ENCODE results near the gene IL1R2.

IL1R2 gene

DNA sequence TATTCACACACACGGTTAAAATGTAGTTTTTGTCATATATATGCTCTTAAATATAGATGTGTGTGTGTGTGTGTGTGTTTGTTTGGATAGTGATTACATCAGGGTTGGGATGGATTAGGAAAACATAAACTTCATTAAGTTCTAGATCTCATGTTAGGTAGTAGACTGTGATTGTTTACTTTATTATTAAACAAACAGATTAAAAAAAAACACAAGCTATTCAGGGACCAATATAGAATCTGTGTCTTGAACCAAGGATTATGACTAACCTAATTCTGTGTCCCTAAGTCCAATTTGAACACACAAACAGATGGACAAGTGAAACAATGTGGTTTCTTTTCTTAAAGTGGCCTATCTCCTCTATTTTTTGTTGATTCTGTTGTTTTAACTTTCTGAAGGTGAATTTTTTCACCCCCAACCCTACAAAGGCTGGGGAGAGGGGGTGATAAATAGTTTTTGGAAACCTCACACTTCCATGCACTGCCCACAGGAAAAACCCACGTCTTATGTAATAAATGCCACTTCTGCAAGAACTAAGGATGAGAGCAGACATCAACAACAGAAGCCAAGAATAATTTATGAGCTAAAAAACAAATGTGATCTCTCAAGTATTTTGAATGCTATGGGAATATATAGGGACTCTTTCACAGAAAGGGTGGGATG, 40.7 kb downstream of the IL1R2 start:
- no peak overlapping the region for H3K4me3 ChIP-seq (ENCODE audit: low read length)
- DNase-seq (ENCODE audit: low read depth, low spot score), result no peak

DNA sequence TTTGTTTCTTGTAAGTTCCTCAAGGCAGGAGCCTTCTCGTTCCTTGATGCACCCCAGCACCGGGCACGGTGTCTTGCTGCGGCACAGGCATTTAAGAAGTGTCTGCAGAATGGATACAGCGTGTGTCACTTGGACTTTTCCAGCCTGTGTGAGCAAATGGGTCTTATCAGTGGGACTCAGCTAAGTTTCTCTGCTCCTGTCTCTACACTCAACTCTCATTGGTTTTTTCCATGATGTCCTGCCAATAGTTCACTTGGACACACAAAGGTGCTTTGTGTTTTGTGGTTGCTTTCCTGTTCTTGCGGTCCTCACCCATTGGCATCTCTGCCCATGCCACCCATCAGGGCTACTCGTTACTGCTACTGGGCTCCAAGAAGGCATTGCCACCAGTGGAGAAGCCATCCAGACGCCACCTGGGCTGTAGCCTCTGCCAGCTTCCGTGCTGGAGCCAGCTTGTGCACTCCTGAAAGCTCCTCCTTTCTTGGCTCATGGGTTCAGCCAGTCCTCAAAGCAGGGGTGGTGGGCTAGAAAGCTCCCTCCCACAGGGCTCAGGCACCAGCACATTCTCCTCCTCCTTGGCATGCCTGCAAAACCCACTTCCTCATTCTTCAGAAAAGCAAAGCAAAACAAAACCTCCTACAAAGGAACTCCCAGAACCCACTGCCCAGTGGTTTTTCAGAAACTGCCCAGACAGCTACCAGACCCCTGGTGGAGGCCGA, 41.4 kb downstream of the IL1R2 start:
- peak; percentile 52 for DNase-seq (ENCODE audit: low read depth, low spot score)
- no peak overlapping the region for H3K4me3 ChIP-seq (ENCODE audit: low read length)

DNA sequence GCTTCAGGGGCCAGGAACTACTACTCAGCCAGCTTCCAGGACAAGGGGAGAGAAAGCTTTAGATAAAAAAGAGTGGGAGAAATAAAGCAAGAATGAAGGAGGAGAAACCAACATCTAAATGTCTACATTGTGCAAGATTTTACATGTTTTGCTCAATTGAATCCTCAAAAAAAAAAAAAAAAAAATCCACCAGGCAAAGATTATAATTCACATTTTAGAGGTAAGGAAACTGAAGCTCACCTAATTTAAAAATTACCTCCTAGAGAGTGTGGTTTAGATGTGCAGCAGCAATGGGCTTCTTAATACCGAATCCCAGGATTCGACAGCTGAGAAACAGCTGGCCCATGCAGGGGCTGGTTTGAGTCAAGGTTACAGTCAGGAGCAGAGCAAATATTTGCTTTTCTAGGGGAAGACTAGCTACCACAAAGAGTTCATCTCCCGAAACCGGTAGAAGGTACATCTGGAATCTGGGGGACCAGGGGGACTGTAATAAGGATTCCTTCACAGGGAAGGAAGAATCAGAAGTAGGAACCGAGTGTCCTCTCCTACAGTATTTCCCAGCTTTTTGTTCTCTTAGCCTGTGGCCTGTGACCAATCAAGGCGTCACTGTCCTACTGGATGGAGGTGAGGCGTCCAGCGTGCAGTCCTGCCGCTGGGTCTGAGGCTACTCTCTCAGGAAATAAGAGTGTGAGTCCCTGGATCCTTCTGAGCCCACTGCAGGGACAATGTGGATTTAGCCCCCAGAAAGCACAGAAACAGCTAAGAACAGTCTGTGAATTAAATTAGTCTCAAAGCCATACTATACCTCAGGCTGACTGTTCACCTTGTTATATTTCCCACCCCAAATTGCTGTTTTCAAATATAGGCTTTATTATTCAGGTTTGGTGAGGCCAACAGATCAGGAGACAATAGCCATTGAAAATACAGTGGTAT, 42.3 kb downstream of the IL1R2 start:
- DNase-seq (ENCODE audit: low read depth, low spot score), result no peak
- no peak overlapping the region for H3K4me3 ChIP-seq (ENCODE audit: low read length)

DNA sequence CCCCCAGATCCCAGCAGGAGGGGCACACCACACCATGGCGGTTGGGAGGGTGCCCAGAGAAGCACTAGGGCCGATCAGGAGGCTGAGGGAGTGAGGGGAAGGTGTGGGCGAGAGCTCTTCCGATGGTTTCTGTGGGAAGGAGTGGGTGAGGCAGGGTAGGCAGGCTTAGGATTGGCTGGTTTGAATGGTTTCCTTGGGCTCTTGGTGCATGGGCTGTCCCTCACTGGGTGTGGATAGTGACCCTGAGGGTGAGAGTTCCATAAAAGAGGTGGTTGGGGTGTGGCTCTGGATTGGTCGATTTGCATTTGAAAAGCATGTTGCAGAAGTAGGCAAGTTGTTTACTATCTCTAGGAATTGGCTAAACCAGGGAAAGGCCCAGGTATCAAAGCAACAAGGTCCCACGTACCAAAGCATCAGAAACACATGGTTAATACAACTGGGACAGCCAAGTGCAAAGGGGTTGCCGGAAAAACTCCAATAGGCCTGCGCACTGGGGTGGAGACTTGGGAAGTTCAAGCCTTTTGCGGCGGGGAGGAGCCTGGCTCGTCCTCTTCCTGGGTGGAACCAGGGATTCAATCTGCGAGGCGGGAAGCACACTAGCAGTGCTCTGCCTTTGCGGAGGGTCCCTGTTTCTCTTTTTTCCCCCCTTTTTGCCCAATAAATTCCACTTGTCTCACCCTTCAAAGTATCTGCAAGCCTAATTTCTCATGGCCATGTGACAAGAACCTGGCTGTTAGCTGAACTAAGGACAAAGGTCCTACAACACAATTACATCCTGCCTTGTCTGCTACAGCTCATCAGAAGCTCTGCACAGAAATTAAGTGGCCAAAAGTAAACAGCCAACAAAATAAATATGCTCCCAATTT, 43.2 kb downstream of the IL1R2 start:
- DNase-seq (ENCODE audit: low read depth, low spot score), result no peak

DNA sequence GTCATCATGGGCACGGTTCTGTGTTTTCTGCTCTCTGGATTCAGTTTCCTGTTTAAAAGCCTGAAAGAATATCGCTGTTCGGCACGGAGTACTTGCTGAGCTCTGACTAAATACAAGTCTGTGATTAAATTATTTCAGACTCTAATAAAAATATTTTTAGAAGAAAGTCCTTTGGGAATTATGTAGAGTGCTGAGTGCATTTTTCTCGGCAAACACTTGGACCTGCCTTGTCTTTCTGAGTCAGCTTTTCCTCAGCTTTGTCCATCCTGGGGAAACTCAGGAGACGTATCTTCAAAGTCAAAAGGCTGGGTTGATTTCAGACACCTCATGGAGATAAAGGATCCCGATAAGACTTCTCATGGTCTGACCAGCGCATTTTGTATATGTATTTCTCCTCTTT, 45.9 kb downstream of the IL1R2 start:
- no peak for DNase-seq (ENCODE audit: low read depth, low spot score)
- H3K4me3 ChIP-seq (ENCODE audit: low read length), result no peak overlapping the region

More for the DNA sequence above, 43.2 kb downstream of the IL1R2 start:
- no peak overlapping the region for H3K4me3 ChIP-seq (ENCODE audit: low read length)

DNA sequence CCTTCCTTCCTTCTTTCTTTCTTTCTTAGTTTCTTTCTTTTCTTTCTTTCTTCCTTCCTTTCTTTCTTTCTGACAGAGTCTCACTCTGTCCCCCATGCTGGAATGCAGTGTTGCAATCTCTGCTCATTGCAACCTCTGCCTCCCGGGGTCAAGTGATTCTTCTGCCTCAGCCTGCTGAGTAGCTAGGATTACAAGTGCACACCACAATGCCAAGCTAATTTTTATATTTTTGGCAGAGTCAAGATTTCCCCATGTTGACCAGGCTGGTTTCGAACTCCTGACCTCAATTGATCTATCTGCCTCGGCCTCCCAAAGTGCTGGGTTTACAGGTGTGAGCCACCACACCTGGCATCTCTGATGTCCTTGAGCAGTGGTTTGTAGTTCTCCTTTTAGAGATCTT, 48.5 kb downstream of the IL1R2 start:
- no peak for DNase-seq (ENCODE audit: low read depth, low spot score)
- H3K4me3 ChIP-seq (ENCODE audit: low read length), result no peak overlapping the region

DNA sequence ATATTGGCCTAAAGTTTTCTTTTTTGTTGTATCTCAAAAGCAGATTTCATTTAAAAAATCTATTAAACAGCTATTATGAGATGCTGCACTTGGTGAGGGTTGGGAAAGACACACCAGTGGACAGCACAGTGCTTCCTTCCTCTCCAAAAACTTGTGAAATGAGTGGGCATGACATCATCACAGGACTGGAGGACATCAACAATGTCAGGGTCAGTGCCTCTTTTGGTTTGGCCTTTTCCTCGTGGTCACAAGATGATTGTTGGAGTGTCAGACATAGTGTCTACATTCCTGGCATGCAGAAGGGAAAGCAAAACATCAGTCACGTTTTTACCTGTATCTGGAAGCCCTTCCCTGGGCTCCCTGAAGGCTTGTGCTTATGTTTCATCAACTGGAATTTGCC, 49.6 kb downstream of the IL1R2 start:
- no peak overlapping the region for H3K4me3 ChIP-seq (ENCODE audit: low read length)
- no peak for DNase-seq (ENCODE audit: low read depth, low spot score)

DNA sequence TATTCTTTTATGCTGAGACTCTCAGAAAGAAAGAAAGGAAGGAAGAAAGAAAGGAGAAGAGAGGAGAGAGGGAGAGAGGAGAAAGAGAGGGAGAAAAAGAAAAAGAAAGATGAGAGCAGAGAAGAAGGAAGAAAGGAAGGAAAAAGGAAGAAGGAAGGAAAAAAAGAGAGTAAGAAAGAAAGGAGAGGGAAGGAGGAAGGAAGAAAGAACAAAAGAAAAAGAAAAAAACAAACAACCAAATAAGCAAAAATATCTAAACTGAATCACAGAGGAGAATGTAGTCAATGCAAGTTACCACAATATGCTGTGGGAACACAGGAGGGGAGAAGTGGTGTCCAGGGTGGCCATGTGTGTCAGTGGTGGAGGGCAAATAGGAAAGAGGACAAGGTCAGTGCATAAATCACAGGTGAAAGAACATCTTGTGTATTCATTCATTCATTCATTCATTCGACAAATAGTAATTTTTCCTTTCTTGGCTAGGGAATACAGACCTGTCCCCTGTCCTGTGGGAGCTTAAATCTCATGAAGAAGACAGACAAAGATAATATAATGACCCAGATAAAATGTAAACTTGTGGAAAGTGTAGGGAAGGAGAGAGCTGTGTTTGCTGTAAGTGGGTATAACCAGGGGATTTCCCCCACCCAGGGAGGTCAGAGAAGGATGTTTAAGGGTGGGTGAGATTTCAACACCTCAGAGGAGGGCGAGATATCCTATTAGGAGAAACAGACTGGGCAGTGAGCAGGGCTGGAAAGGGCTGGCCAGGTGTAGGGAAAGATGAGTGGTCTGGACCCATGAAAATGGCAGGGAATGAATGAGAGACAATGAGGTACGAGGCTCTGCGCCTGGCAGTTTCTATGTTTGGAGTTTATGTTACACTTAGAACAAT, 50.7 kb downstream of the IL1R2 start:
- H3K4me3 ChIP-seq (ENCODE audit: low read length), result no peak overlapping the region
- no peak for DNase-seq (ENCODE audit: low read depth, low spot score)

DNA sequence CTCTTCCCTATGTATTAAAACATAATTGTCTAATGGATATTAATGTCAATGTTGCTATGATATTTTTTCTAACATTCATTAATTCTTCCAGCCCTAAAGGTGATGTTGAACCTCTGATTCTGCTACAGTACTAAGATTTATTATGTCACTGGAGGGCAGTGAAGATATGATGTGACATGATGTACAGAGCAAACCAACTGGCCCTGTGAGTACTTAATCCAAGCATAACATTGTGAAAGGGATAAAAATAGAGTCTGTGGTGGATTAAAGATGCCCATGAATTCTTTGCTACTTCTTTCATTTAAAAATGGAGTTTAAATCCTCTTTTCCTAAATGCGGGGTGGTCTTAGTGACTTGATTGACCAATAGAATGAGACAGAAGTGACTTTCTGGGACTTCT, 51.8 kb downstream of the IL1R2 start:
- H3K4me3 ChIP-seq (ENCODE audit: low read length), result no peak overlapping the region
- DNase-seq (ENCODE audit: low read depth, low spot score), result no peak

DNA sequence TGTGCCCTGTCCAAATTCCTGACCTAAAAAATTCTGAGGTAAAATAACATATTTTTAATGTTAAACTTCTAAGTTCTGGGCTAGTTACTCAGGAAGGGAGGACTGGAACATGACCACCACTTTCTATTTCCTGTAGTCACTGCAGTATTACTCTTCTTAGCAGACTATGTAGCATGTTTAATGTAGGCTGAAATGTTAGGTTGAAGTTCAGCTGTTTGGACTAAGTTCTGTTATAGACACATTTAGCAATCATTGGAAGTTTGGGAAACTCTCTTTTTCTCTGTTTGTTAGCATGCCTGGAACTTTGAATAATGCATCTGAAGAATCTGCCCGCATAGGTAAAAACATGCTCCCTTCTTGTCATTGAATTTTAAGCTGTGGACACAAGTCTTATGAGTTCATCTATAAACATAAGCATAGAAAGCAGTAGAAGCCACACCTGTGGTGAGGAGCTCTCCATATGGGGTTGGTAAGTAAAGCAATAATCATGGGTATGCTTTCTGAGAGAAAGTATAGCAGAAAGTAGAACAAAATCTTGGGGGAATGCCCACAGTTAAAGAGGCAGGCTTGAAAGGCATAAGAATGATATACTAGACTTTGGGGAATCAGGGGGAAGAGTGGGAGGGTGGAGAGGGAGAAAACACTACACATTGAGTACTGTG, 52.6 kb downstream of the IL1R2 start:
- DNase-seq (ENCODE audit: low read depth, low spot score), result no peak
- no peak overlapping the region for H3K4me3 ChIP-seq (ENCODE audit: low read length)

DNA sequence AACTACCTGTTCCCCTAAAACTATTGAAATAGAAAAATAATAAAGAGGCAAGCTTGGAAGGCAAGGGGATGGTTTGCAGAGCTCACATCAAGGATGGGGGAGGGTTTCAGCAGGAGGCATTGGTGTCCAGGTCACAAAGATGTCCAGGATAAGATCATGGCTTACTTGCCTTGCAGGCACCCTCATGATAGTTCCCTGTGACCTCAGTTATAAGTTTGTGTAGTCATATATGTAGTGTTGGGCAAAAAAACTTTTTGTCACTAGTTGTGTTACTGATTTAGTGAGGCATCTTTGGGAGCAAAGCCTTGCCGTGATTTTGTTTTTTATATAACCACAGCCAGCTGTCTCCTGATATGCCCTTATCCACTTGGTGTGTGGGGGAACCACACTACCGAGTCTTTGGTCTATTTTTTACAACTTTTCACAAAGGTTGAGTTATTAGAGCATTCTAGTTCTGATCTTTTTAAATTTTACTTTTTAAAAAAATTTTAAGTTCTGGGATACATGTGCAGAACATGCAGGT, 53.3 kb downstream of the IL1R2 start:
- no peak overlapping the region for H3K4me3 ChIP-seq (ENCODE audit: low read length)
- no peak for DNase-seq (ENCODE audit: low read depth, low spot score)

DNA sequence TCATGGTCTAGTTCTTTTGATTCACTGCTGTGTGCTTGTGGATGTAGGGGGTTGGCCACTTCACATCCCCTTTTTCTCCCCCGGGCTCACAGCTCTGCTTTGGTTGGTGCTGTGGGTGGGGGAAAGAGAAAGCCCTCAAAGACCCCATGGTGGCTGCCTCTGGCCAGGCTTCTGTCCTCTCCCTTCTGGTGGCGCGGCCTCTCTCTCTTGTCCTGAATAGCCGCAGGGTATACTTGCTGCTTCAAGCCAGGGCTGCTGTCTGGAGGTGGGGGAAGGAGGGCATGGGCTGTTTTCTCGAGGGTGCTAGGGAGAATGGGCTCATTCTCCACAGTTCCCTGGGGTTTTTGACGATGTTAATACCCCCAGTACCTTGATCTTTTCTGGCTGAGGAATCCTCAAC, 53.9 kb downstream of the IL1R2 start:
- DNase-seq (ENCODE audit: low read depth, low spot score), result no peak

DNA sequence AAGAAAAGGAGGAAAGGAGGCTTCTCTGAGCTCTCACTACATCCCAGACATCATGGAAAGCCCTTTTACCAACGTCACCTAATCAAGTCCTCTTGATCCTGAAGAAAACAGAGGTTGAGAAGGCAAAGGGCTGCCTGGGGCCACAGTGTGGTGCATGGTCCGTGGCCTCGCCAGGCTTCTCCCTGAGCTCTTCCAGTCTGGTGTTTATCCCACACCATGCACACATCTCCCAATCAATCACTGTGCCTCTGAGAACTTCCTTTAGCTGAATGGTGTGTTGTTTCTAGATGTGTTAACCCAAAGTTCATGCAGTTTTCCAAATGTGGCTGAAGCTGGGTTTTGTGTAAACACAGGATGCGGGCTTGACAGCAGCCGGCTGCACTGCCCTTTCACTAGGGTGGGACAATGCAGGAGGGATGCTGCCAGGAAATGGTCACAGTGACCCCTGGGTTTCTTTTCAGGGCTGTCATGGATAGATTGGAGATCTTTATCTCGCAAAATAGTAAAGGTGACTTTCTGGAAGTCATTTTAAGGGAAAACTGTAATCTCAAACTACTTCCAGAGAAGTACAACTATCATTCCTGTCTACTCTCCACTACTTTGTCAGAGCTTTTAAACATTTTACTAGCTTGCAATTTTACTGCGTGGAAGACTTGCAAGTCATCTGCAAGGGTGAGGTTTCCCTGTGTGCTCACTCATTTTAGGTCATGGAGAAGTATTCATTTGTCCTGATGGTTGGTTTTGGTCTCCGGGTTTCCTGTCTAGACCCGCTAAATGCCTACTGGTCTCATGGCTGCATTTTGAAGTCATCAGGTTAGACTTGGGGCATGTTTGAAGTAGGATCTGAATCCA, 54.6 kb downstream of the IL1R2 start:
- no peak overlapping the region for H3K4me3 ChIP-seq (ENCODE audit: low read length)
- no peak for DNase-seq (ENCODE audit: low read depth, low spot score)

More for the DNA sequence above, 53.9 kb downstream of the IL1R2 start:
- H3K4me3 ChIP-seq (ENCODE audit: low read length), result no peak overlapping the region

DNA sequence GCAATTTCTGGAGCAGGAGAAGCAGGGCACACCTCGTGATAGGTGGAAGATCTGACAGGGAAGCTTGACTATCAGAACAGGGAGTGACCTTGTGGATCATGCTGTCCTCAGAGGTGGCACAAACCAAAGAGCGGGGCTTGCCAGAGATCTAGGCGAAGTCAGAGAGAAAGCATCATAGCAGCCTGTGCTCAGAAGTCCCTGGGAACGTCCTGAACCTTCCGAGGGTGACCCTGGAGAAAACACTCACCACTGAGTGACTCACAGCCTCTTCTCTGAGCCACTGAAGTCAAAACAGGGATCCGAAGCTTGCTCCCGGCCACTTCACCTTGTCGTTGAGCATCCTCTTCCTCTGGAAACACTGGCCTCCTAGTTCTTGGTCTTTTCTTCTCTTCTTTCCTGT, 56.7 kb downstream of the IL1R2 start:
- H3K4me3 ChIP-seq (ENCODE audit: low read length), result no peak overlapping the region
- no peak for DNase-seq (ENCODE audit: low read depth, low spot score)

DNA sequence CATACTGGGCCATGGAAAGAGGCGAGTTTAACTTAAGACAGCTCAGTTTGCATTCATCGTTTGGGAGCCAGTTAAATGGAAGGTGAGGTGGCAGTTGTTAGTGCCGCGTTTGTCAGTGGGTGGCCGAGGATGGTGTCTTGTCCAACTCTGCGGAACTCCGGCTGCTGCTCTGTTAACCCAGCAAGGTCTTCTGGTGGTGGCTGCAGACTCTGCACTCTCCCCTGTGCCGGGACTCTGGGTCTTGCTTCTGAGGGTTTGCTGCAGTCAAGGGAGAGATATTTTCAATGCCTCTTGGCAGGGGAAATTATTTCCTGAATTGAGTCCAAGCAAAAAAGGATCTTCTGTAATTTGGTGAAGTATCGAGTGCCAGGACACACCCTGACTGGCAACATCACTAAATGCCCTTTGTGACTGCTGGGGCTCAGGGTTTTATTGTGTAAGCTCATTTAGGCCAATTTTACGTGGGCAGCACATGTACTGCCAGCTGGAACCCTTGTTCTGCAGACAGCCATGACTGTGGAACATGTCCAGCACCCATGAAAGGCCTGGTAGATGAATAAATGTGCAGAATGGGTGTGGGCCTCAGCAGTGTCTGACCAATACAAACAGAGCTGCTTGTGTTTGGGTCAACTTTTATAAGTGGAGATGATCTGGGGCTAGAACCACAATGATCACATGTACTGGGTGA, 58.1 kb downstream of the IL1R2 start:
- no peak overlapping the region for H3K4me3 ChIP-seq (ENCODE audit: low read length)
- no peak for DNase-seq (ENCODE audit: low read depth, low spot score)

DNA sequence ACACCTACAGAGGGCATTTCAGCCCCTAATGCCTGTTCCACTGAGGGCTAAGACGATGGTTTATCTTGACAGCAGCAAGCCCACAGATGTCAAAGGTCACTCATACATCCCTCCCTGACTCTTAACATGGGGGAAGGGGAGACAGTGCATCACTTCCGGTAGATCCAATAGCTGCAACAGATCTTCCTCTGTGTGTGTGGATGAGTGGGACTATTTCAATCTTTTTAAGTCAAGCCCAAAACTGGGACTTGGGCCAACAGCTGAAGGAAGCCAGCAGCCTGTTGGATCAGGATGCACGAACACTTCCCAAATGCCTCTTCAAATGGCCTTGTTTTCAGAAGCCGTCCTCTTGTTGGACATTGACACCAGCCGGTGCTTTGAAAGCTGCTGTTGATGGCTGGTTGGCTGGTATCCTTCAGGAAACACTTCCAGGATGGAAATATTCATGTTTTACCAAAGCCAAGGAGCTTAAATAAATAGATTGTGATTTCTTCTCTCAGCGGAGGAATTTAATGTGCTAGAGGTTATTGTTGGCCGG, 59.2 kb downstream of the IL1R2 start:
- DNase-seq (ENCODE audit: low read depth, low spot score), result no peak
- no peak overlapping the region for H3K4me3 ChIP-seq (ENCODE audit: low read length)
